ENCODE measurements around the gene CRAT.

The CRAT gene

GRCh38 chr9:129058965-129059795, 51.4 kb downstream of the CRAT start:
- no peak for DNase-seq

DNA sequence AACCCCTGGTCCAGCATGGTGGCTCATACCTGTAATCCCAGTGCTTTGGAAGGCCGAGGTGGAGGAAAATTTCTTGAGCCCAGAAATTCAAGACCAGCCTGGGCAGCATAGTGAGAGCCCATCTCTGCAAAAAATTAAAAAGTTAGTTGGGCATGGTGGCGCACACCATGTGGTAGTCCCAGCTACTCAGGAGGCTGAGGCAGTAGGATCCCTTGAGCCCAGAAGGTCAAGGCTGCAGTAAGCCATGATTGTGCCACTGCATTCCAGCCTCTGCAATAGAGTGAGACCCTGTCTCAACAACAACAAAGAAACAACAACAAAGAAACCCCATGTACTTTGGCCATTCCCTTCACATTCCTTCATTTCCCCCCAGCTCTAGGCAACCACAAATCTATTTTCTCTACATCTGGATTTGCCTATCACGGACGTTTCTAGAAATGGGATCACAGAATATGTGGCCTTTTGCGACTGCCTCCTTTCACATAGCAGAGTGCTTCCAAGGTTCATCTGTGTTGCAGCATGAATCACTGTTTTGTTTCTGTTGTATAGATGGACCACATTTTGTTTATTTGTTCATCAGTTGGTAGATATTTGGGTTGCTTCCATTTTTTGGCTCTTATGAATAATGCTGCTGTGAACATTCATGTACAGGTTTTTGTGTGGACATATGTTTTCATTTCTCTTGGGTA, 56.3 kb downstream of the CRAT start:
- DNase-seq: no peak

DNA sequence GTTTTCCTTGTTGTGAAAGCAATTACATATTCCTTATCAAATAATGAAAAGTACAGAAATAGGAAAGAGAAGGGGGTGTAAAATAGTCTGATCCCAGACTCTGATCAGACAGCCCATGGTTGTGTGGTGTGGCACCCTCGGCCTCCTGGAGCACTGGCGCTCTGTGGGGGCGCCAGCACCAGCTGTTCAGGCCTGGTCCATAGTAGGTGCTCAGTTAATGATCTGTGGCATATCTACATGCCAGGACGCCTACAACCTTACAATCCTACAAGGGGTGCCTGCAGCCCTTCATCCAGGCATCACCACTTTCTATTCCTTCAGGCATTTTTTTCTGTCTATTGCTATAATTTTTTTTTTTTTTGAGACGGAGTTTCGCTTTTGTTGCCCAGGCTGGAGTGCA, 57.6 kb downstream of the CRAT start:
- no peak for DNase-seq

GRCh38 chr9:129052592-129052991, 58.0 kb downstream of the CRAT start:
- no peak for DNase-seq

Measured in NCI-H2227 treated with DMSO at 0.1 percent for 48 hours (cell line).